Stimulated activated naive CD8-positive, alpha-beta T cell treated with anti-CD3 and anti-CD28 coated beads, Interleukin-15, amount 100 ng/mL, for 72 hours (primary cell): Measurements from ENCODE around the gene AQP10.
A peak's percentile ranks its signal among the peaks of the same experiment; 100 is the strongest.
"Not testable (repeated sequence)": the region's sequence is repeated elsewhere in the genome, so short reads cannot be mapped to it uniquely, and the experiment has no call there.

ENCODE experiments used
- ATAC-seq: fragments of 150-1000 bp; cut with Tn5 transposase; 2 replicates; pipeline ENCODE4 v1.10.0; 2021; ENCODE audit warnings: mild to moderate bottlenecking, moderate library complexity
- DNase-seq, 2 donors: peaks; one replicate each; pipeline ENCODE4 v3.0.0; 2021 to 2022
- H3K27ac Mint-ChIP-seq, 2 donors: one replicate each; pipeline ENCODE4 v1.8.0; 2022; ENCODE audit warnings: mild to moderate bottlenecking in 2 of 2, mixed read lengths in 2 of 2, moderate library complexity in 2 of 2
- H3K27me3 Mint-ChIP-seq: one replicate; pipeline ENCODE4 v1.8.0; 2022; ENCODE audit warnings: mixed read lengths
- H3K4me1 Mint-ChIP-seq: one replicate; pipeline ENCODE4 v1.8.0; 2022; ENCODE audit warnings: mild to moderate bottlenecking, mixed read lengths
- H3K4me3 Mint-ChIP-seq, 2 donors: one replicate each; pipeline ENCODE4 v1.8.0; 2022; ENCODE audit warnings: mild to moderate bottlenecking in 2 of 2, mixed read lengths in 2 of 2, moderate library complexity in 1 of 2
- H3K9me3 Mint-ChIP-seq, 2 donors: one replicate each; pipeline ENCODE4 v1.8.0; 2022; ENCODE audit warnings: mixed read lengths in 2 of 2

Gene AQP10

GRCh38 chr1:154329152-154329521 is 8.2 kb downstream of the AQP10 start:
- H3K27ac Mint-ChIP-seq = peak overlapping the region; percentile 48 to 86
- DNase-seq = no peak

GRCh38 chr1:154329551-154330131 is 8.7 kb downstream of the AQP10 start:
- Mint-ChIP-seq H3K27me3 (no peaks in the 10 kb centered on the region), H3K9me3 (no peaks in the 10 kb centered on the region), H3K4me3 (peak overlapping the region; percentile 88 to 98), H3K4me1 (peaks cover 74% of the 10 kb centered on the region), H3K27ac (peak overlapping the region; percentile 38 to 86)
- ATAC-seq = peak; percentile 14
- peak in 1 of 2 donors; percentile 34 for DNase-seq

More at GRCh38 chr1:154329152-154329521, 8.2 kb downstream of the AQP10 start:
- ATAC-seq = no peak
- peaks cover 74% of the 10 kb centered on the region for H3K4me1 Mint-ChIP-seq
- peak overlapping the region; percentile 88 to 98 for H3K4me3 Mint-ChIP-seq
- H3K9me3 Mint-ChIP-seq = no peaks in the 10 kb centered on the region
- no peaks in the 10 kb centered on the region for H3K27me3 Mint-ChIP-seq

GRCh38 chr1:154330669-154331068 is 9.8 kb downstream of the AQP10 start:
- Mint-ChIP-seq H3K4me1 (peaks cover 83% of the 10 kb centered on the region), H3K9me3 (no peaks in the 10 kb centered on the region), H3K4me3 (peak overlapping the region; percentile 53 to 63), H3K27me3 (no peaks in the 10 kb centered on the region), H3K27ac (peak overlapping the region; percentile 63 to 78)
- no peak for DNase-seq
- no peak for ATAC-seq

GRCh38 chr1:154334079-154335024 is 13.5 kb downstream of the AQP10 start:
- H3K9me3 Mint-ChIP-seq = no peaks in the 10 kb centered on the region
- H3K4me3 Mint-ChIP-seq = no peak overlapping the region
- H3K4me1 Mint-ChIP-seq = peaks cover 72% of the 10 kb centered on the region
- H3K27me3 Mint-ChIP-seq = no peaks in the 10 kb centered on the region
- H3K27ac Mint-ChIP-seq = peak overlapping the region in 1 of 2 donors; percentile 92
- ATAC-seq = no peak
- no peak for DNase-seq

- Mint-ChIP-seq H3K4me1 (peaks cover 72% of the 10 kb centered on the region), H3K27me3 (no peaks in the 10 kb centered on the region), H3K27ac (peak overlapping the region; percentile 72 to 92), H3K4me3 (peak overlapping the region; percentile 54 to 61), H3K9me3 (no peaks in the 10 kb centered on the region)
- ATAC-seq (peak; percentile 99), DNase-seq (peak; percentile 82 to 92)
These were observed 14.3 kb downstream of the AQP10 start for GRCh38 chr1:154335025-154335714.

GRCh38 chr1:154337253-154337894 is 16.5 kb downstream of the AQP10 start:
- ATAC-seq (no peak), DNase-seq (no peak)
- Mint-ChIP-seq H3K27ac (peak overlapping the region in 1 of 2 donors; percentile 83), H3K9me3 (no peaks in the 10 kb centered on the region), H3K4me3 (no peak overlapping the region), H3K27me3 (no peaks in the 10 kb centered on the region), H3K4me1 (peaks cover 74% of the 10 kb centered on the region)

- Mint-ChIP-seq H3K4me1 (peaks cover 85% of the 10 kb centered on the region), H3K27me3 (no peaks in the 10 kb centered on the region), H3K9me3 (no peaks in the 10 kb centered on the region), H3K27ac (peak overlapping the region; percentile 21 to 68), H3K4me3 (no peak overlapping the region)
- no peak for DNase-seq
- ATAC-seq = no peak
These were observed 18.0 kb downstream of the AQP10 start for GRCh38 chr1:154338875-154339274.

GRCh38 chr1:154341366-154341765 is 20.5 kb downstream of the AQP10 start:
- not testable (repeated sequence) for H3K4me3 Mint-ChIP-seq, ATAC-seq, DNase-seq, H3K9me3 Mint-ChIP-seq, H3K27me3 Mint-ChIP-seq
- peaks cover 93% of the 10 kb centered on the region for H3K4me1 Mint-ChIP-seq
- H3K27ac Mint-ChIP-seq = peak overlapping the region; percentile 59 to 89

GRCh38 chr1:154342132-154342531 is 21.2 kb downstream of the AQP10 start:
- DNase-seq = no peak
- peak overlapping the region; percentile 77 to 78 for H3K4me3 Mint-ChIP-seq
- H3K4me1 Mint-ChIP-seq = peaks cover 99% of the 10 kb centered on the region
- no peak for ATAC-seq
- H3K9me3 Mint-ChIP-seq = no peaks in the 10 kb centered on the region
- H3K27ac Mint-ChIP-seq = peak overlapping the region; percentile 77 to 95
- no peaks in the 10 kb centered on the region for H3K27me3 Mint-ChIP-seq

GRCh38 chr1:154342836-154343472 is 22.1 kb downstream of the AQP10 start:
- ATAC-seq (peak; percentile 94), DNase-seq (peak; percentile 57 to 74)
- no peaks in the 10 kb centered on the region for H3K27me3 Mint-ChIP-seq
- peaks cover 98% of the 10 kb centered on the region for H3K4me1 Mint-ChIP-seq
- H3K9me3 Mint-ChIP-seq = no peaks in the 10 kb centered on the region
- H3K27ac Mint-ChIP-seq = peak overlapping the region; percentile 77 to 95
- peak overlapping the region; percentile 77 to 78 for H3K4me3 Mint-ChIP-seq

GRCh38 chr1:154344977-154345837 is 24.3 kb downstream of the AQP10 start:
- no peaks in the 10 kb centered on the region for H3K27me3 Mint-ChIP-seq
- no peaks in the 10 kb centered on the region for H3K9me3 Mint-ChIP-seq
- ATAC-seq (peak; percentile 33), DNase-seq (peak; percentile 60 to 70)
- H3K27ac Mint-ChIP-seq = peak overlapping the region; percentile 21 to 65
- peak overlapping the region; percentile 40 to 48 for H3K4me3 Mint-ChIP-seq
- peaks cover 85% of the 10 kb centered on the region for H3K4me1 Mint-ChIP-seq

GRCh38 chr1:154346276-154346917 is 25.5 kb downstream of the AQP10 start:
- Mint-ChIP-seq H3K9me3 (no peaks in the 10 kb centered on the region), H3K27me3 (no peaks in the 10 kb centered on the region), H3K4me3 (no peak overlapping the region), H3K27ac (peak overlapping the region in 1 of 2 donors; percentile 29), H3K4me1 (peaks cover 74% of the 10 kb centered on the region)
- no peak for DNase-seq
- ATAC-seq = no peak

GRCh38 chr1:154347961-154348360 is 27.1 kb downstream of the AQP10 start:
- Mint-ChIP-seq H3K27me3 (no peaks in the 10 kb centered on the region), H3K4me1 (peaks cover 68% of the 10 kb centered on the region), H3K4me3 (no peak overlapping the region), H3K27ac (peak overlapping the region in 1 of 2 donors; percentile 61), H3K9me3 (no peaks in the 10 kb centered on the region)
- no peak for DNase-seq
- ATAC-seq = no peak
